Measurements from ENCODE around the gene NHS.

DNA sequence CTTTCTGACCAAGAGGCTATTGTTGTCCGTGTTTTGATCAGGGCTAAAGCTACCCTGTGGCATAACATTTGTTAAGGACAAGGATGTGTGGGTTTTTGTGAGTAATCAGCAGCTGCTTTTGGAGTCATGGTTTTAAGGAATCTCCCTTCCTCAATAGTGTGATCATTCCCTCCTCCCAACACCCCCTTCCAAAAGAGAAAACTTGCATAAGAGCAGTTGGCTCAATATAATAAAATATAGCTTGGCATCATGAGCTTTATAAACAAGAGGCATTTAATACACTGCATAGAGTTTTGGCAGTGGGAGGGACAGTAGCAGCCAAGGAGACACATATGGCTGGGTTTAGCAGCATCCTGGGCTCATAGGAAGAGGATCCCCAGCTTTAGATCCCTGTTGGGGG, 84.7 kb downstream of the NHS start:
- TF ChIP-seq POLR2A (IDR thresholded peaks at IDR 0.05): no peak
- TF ChIP-seq, protein P1, sequence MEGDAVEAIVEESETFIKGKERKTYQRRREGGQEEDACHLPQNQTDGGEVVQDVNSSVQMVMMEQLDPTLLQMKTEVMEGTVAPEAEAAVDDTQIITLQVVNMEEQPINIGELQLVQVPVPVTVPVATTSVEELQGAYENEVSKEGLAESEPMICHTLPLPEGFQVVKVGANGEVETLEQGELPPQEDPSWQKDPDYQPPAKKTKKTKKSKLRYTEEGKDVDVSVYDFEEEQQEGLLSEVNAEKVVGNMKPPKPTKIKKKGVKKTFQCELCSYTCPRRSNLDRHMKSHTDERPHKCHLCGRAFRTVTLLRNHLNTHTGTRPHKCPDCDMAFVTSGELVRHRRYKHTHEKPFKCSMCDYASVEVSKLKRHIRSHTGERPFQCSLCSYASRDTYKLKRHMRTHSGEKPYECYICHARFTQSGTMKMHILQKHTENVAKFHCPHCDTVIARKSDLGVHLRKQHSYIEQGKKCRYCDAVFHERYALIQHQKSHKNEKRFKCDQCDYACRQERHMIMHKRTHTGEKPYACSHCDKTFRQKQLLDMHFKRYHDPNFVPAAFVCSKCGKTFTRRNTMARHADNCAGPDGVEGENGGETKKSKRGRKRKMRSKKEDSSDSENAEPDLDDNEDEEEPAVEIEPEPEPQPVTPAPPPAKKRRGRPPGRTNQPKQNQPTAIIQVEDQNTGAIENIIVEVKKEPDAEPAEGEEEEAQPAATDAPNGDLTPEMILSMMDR (IDR thresholded peaks at IDR 0.05): no peak
